ENCODE data around the gene LRP1. TPM values are rescaled to one million over a fixed set of nuclear protein-coding genes. Genes with fewer than 3 reads are reported as not detected.

The LRP1 gene
- total RNA-seq, 1 experiment from 2014 or later: 12.4 TPM

GRCh38 chr12:57216014-57216911, 88.0 kb downstream of the LRP1 start, which contains the start of gene NXPH4:
Gene NXPH4, plus strand, starts transcription at chr12:57216794. Its CDS starts 176 bp downstream, at chr12:57216970.
- no TSS peak for BruUV-seq (replicated peaks)
- peak; percentile 61 for DNase-seq
- H3K4me1 Mint-ChIP-seq (ENCODE audit: low read depth, unreplicated experiment): peaks cover 55% of the 10 kb centered on the region
- peaks cover 10% of the 10 kb centered on the region for H3K36me3 Mint-ChIP-seq (ENCODE audit: insufficient read depth, unreplicated experiment)
- no peak for TF ChIP-seq CTCF (IDR thresholded peaks at IDR 0.05; ENCODE audit: unreplicated experiment)
- H3K4me3 Mint-ChIP-seq (ENCODE audit: low read depth, unreplicated experiment): peak within 1 kb of the TSS; percentile 71
- peak within 1 kb of the TSS; percentile 34 for H3K27ac Mint-ChIP-seq (ENCODE audit: unreplicated experiment)
- H3K9me3 Mint-ChIP-seq (ENCODE audit: low read depth, unreplicated experiment): no peaks in the 10 kb centered on the region
- intact Hi-C loops (cut with micrococcal nuclease; ENCODE audit: unreplicated experiment): no loop called here
- peaks cover 70% of the 10 kb centered on the region for H3K27me3 Mint-ChIP-seq (ENCODE audit: unreplicated experiment)
- CTCF ChIA-PET: interaction anchor here (2.2 kb wide), 1 partner anchor 13 kb away, joined by 12 read pairs; the partner anchor contains the start of gene SHMT2

GRCh38 chr12:57216921-57217879, 88.9 kb downstream of the LRP1 start:
- no peak for TF ChIP-seq CTCF (IDR thresholded peaks at IDR 0.05; ENCODE audit: unreplicated experiment)
- peak overlapping the region; percentile 71 for H3K4me3 Mint-ChIP-seq (ENCODE audit: low read depth, unreplicated experiment)
- BruUV-seq (replicated peaks): no TSS peak
- intact Hi-C loops (cut with micrococcal nuclease; ENCODE audit: unreplicated experiment): no loop called here
- H3K9me3 Mint-ChIP-seq (ENCODE audit: low read depth, unreplicated experiment): no peaks in the 10 kb centered on the region
- no peak overlapping the region for H3K27ac Mint-ChIP-seq (ENCODE audit: unreplicated experiment)
- CTCF ChIA-PET: interaction anchor here (1.1 to 2.2 kb wide), 2 partner anchors 13 to 26 kb away, joined by 3 to 12 read pairs; partner anchors contain the start of gene SHMT2
- peaks cover 10% of the 10 kb centered on the region for H3K36me3 Mint-ChIP-seq (ENCODE audit: insufficient read depth, unreplicated experiment)
- DNase-seq: no peak
- peaks cover 79% of the 10 kb centered on the region for H3K27me3 Mint-ChIP-seq (ENCODE audit: unreplicated experiment)
- H3K4me1 Mint-ChIP-seq (ENCODE audit: low read depth, unreplicated experiment): peaks cover 64% of the 10 kb centered on the region

GRCh38 chr12:57218030-57218853, 90.0 kb downstream of the LRP1 start:
- intact Hi-C loops (cut with micrococcal nuclease; ENCODE audit: unreplicated experiment): no loop called here
- Mint-ChIP-seq H3K27ac (ENCODE audit: unreplicated experiment) (peak overlapping the region; percentile 15), H3K27me3 (ENCODE audit: unreplicated experiment) (peaks cover 89% of the 10 kb centered on the region), H3K4me1 (ENCODE audit: low read depth, unreplicated experiment) (peaks cover 63% of the 10 kb centered on the region), H3K9me3 (ENCODE audit: low read depth, unreplicated experiment) (no peaks in the 10 kb centered on the region), H3K36me3 (ENCODE audit: insufficient read depth, unreplicated experiment) (peaks cover 15% of the 10 kb centered on the region), H3K4me3 (ENCODE audit: low read depth, unreplicated experiment) (peak overlapping the region; percentile 71)
- no peak for DNase-seq
- TF ChIP-seq CTCF (IDR thresholded peaks at IDR 0.05; ENCODE audit: unreplicated experiment): no peak
- CTCF ChIA-PET: interaction anchor here (1.1 to 2.2 kb wide), 2 partner anchors 12 to 25 kb away, joined by 3 to 12 read pairs; partner anchors contain the start of gene SHMT2
- no TSS peak for BruUV-seq (replicated peaks)

All from Calu3 (cell line).